CD14-positive monocyte (primary cell): ENCODE results near the gene EID2. TPM values are rescaled to one million over a fixed set of nuclear protein-coding genes. Genes with fewer than 3 reads are reported as not detected.

Experiments used
- DNase-seq, 3 donors: peaks; one replicate each; pipeline ENCODE4 v3.0.0-alpha.2; 2011 to 2022
- H2AFZ ChIP-seq: 2 replicates; pipeline ENCODE4 v1.6.0; 2012; ENCODE audit warnings: mild to moderate bottlenecking, low read depth, low read length, inconsistent platforms; ENCODE audit not compliant: insufficient read depth, poor library complexity, severe bottlenecking
- H3K27ac ChIP-seq, 2 donors: 1 replicate in 1 of 2; 2 replicates in 1 of 2; pipeline ENCODE4 v1.5.1; 2012 to 2013; ENCODE audit warnings: low read length in 2 of 2, control low read depth in 1 of 2, inconsistent platforms in 1 of 2, low read depth in 1 of 2, mild to moderate bottlenecking in 1 of 2
- H3K27me3 ChIP-seq, 2 donors: one replicate each; pipeline versions ENCODE4 v1.6.0 to v1.6.1; 2011 to 2013; ENCODE audit warnings: low read length in 2 of 2; ENCODE audit not compliant: control insufficient read depth in 2 of 2, insufficient read depth in 2 of 2
- H3K36me3 ChIP-seq, 2 donors: replicated peaks in 1 of 2; 1 replicate in 1 of 2; 2 replicates in 1 of 2; pipeline versions ENCODE4 v1.5.1 to v1.6.1; 2012 to 2013; ENCODE audit warnings: low read length in 2 of 2, control low read depth in 1 of 2, inconsistent platforms in 1 of 2, mild to moderate bottlenecking in 1 of 2; ENCODE audit not compliant: insufficient read depth in 2 of 2, control insufficient read depth in 1 of 2
- H3K4me1 ChIP-seq, 2 donors: 1 replicate in 1 of 2; 2 replicates in 1 of 2; pipeline versions ENCODE4 v1.5.1 to v1.6.1; 2012 to 2013; ENCODE audit warnings: low read length in 2 of 2, control low read depth in 1 of 2, inconsistent platforms in 1 of 2, mild to moderate bottlenecking in 1 of 2, moderate library complexity in 1 of 2; ENCODE audit not compliant: insufficient read depth in 2 of 2, control insufficient read depth in 1 of 2
- H3K4me2 ChIP-seq: replicated peaks from 2 replicates; pipeline ENCODE3; 2012; ENCODE audit warnings: low read length, moderate library complexity, mild to moderate bottlenecking; ENCODE audit not compliant: poor library complexity, severe bottlenecking; ENCODE audit errors: extremely low read depth
- H3K4me3 ChIP-seq, 3 experiments: fragments of 200-600 bp in 1 of 3; sonication (generic) in 1 of 3; replicated peaks in 1 of 3; 1 replicate in 2 of 3; 2 replicates in 1 of 3; pipeline ENCODE4 v1.5.1; 2011 to 2013; ENCODE audit warnings: low read length in 3 of 3, mild to moderate bottlenecking in 3 of 3, control low read depth in 2 of 3, low read depth in 2 of 3, inconsistent platforms in 1 of 3, moderate library complexity in 1 of 3
- H3K79me2 ChIP-seq: 2 replicates; pipeline ENCODE4 v1.6.0; 2012; ENCODE audit warnings: mild to moderate bottlenecking, control low read depth, inconsistent platforms, low read length, moderate library complexity; ENCODE audit not compliant: insufficient read depth
- H3K9ac ChIP-seq: 2 replicates; pipeline ENCODE4 v1.6.0; 2017; ENCODE audit warnings: low read length, mild to moderate bottlenecking; ENCODE audit not compliant: insufficient read depth, poor library complexity, severe bottlenecking
- H3K9me3 ChIP-seq, 2 donors: replicated peaks in 1 of 2; 1 replicate in 1 of 2; 2 replicates in 1 of 2; pipeline versions ENCODE4 v1.5.1 to v1.6.1; 2012 to 2013; ENCODE audit warnings: low read length in 2 of 2, control low read depth in 1 of 2; ENCODE audit not compliant: control insufficient read depth in 1 of 2, insufficient read depth in 1 of 2
- H4K20me1 ChIP-seq: 2 replicates; pipeline ENCODE4 v1.6.0; 2012; ENCODE audit warnings: mild to moderate bottlenecking, low read length, control low read depth, moderate library complexity; ENCODE audit not compliant: insufficient read depth
- H3K27ac Mint-ChIP-seq, 7 donors: one replicate each; pipeline ENCODE4 v1.8.0; 2020; ENCODE audit warnings: mild to moderate bottlenecking in 7 of 7, mixed read lengths in 7 of 7, moderate library complexity in 6 of 7, inconsistent platforms in 2 of 7
- H3K27me3 Mint-ChIP-seq, 3 donors: one replicate each; pipeline ENCODE4 v1.8.0; 2021 to 2022; ENCODE audit warnings: low read depth in 3 of 3, mild to moderate bottlenecking in 3 of 3, mixed read lengths in 3 of 3, moderate library complexity in 3 of 3, inconsistent platforms in 1 of 3
- H3K36me3 Mint-ChIP-seq, 2 donors: one replicate each; pipeline ENCODE4 v1.8.0; 2020; ENCODE audit warnings: mixed read lengths in 2 of 2, inconsistent platforms in 1 of 2, mild to moderate bottlenecking in 1 of 2
- H3K4me1 Mint-ChIP-seq: one replicate; pipeline ENCODE4 v1.8.0; 2020; ENCODE audit warnings: mild to moderate bottlenecking, mixed read lengths
- H3K4me3 Mint-ChIP-seq, 2 donors: one replicate each; pipeline ENCODE4 v1.8.0; 2020; ENCODE audit warnings: mild to moderate bottlenecking in 2 of 2, mixed read lengths in 2 of 2, moderate library complexity in 1 of 2
- H3K9me3 Mint-ChIP-seq, 7 donors: one replicate each; pipeline ENCODE4 v1.8.0; 2020 to 2022; ENCODE audit warnings: mixed read lengths in 7 of 7, mild to moderate bottlenecking in 6 of 7, moderate library complexity in 6 of 7, inconsistent platforms in 2 of 7
- WGBS: methylation state at CpG from one replicate; pipeline ENCODE4 v1.1.5; 2013; ENCODE audit warnings: missing lambda C conversion rate; ENCODE audit not compliant: insufficient coverage; 5-methylcytosine and 5-hydroxymethylcytosine counted together
- intact Hi-C, 2 donors: fragments of 100-400 bp; cut with micrococcal nuclease; formaldehyde crosslinking; loops; one replicate each; pipeline versions ENCODE4 v1.15.0 to v1.15.1; 2023
- polyA plus RNA-seq, 3 donors: library from polyadenylated mRNA; depleted of rRNA in 1 of 3; unstranded in 2 of 3; stranded (reverse) in 1 of 3; fragments of 300-500 nt in 2 of 3; fragments of >200 nt in 1 of 3; fragmentation: Illumina TruSeq in 2 of 3; gene quantifications; 1 replicate in 2 of 3; 2 replicates in 1 of 3; pipeline ENCODE4 v1.2.3, GENCODE V29; 2012 to 2021
- TF ChIP-seq, protein P1 (sequence below): fragments of 200-600 bp; IDR thresholded peaks from one replicate; pipeline ENCODE4 v1.8.0; 2022; ENCODE audit warnings: antibody characterized with exemption, mild to moderate bottlenecking

The EID2 gene
- polyA plus RNA-seq, 3 donors = 5.8 to 20.4 (median 12.5) TPM

DNA sequence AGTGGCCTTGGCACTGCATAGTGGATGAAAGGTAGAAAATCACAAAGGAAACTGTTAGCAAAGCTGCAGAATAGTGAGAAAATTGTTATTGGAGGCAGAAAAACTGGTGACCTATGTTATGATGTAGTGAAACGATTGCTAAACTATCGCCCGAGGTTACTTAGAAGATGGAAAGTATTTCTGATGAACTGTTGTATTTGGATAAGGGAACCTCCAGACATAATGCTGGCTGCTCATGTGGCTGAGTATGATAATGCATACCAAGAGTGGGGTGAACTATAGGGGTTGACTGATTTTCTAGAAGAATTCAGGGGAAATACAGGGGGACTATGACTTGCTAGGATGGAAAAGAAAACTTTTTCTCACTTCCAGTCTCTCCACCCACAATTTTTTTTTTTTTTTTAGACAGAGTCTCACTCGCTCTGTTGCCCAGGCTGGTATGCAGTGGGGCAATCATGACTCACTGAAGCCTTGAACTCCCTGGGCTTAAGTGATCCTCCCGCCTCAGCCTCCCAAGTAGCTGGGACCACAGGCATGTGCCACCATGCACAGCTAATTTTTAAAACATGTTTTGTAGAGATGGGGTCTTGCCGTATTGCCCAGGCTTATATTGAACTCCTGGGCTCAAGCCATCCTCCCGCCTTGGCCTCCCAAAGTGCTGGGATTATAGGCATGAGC lies 4.4 kb upstream of the EID2 start:
- Histone ChIP-seq H3K27me3 (no peaks in the 10 kb centered on the region), H3K9me3 (no peaks in the 10 kb centered on the region), H3K36me3 (no peaks in the 10 kb centered on the region), H3K79me2 (peaks cover under 1% of the 10 kb centered on the region), H3K27ac (no peak overlapping the region), H3K4me2 (no peak overlapping the region), H2AFZ (no peak overlapping the region), H3K4me3 (no peak overlapping the region), H4K20me1 (no peaks in the 10 kb centered on the region), H3K4me1 (peaks cover 5 to 6% of the 10 kb centered on the region in 2 donors), H3K9ac (no peak overlapping the region)
- Mint-ChIP-seq H3K27me3 (peaks cover 3 to 24% (median 17%) of the 10 kb centered on the region in 3 donors), H3K36me3 (no peaks in the 10 kb centered on the region), H3K4me3 (no peak overlapping the region), H3K4me1 (peaks cover 11% of the 10 kb centered on the region), H3K27ac (no peak overlapping the region), H3K9me3 (peaks cover 0 to 3% (median 0%) of the 10 kb centered on the region in 7 donors)
- DNase-seq = no peak
- TF ChIP-seq, protein P1, sequence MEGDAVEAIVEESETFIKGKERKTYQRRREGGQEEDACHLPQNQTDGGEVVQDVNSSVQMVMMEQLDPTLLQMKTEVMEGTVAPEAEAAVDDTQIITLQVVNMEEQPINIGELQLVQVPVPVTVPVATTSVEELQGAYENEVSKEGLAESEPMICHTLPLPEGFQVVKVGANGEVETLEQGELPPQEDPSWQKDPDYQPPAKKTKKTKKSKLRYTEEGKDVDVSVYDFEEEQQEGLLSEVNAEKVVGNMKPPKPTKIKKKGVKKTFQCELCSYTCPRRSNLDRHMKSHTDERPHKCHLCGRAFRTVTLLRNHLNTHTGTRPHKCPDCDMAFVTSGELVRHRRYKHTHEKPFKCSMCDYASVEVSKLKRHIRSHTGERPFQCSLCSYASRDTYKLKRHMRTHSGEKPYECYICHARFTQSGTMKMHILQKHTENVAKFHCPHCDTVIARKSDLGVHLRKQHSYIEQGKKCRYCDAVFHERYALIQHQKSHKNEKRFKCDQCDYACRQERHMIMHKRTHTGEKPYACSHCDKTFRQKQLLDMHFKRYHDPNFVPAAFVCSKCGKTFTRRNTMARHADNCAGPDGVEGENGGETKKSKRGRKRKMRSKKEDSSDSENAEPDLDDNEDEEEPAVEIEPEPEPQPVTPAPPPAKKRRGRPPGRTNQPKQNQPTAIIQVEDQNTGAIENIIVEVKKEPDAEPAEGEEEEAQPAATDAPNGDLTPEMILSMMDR = no peak
- 98% methylated on average over 4 of the region's 7 CpGs for WGBS
- intact Hi-C loops = loop anchor here in 1 of 2 donors (5.0 kb wide), 1 partner anchor 417 kb away; the partner anchor contains the start of gene PAK4

DNA sequence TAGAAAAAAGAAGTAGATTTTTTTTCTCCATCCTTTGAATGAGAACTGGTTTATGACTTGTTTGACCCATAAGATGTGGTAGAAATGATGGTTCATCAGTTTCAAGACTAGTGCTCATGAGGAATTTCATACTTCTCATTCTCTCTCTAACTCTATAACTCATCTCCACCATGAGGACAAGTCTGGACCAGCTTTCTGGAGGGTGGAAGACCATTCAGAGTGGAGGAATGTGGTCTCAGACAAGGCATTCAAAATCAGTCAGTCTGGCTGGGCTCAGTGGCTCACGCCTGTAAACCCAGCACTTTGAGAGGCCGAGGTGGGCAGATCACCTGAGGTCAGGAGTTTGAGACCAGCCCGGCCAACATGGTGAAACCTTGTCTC lies 3.5 kb upstream of the EID2 start:
- peaks cover 18% of the 10 kb centered on the region for H3K4me1 Mint-ChIP-seq
- peaks cover 3 to 21% (median 17%) of the 10 kb centered on the region in 3 donors for H3K27me3 Mint-ChIP-seq
- H3K4me1 ChIP-seq = peaks cover 12 to 15% of the 10 kb centered on the region in 2 donors
- H3K4me2 ChIP-seq = no peak overlapping the region
- intact Hi-C loops = loop anchor here in 1 of 2 donors (5.0 kb wide), 1 partner anchor 416 kb away; the partner anchor contains the start of gene PAK4
- H3K79me2 ChIP-seq = peaks cover 8% of the 10 kb centered on the region
- H3K4me3 ChIP-seq = no peak overlapping the region
- no peak overlapping the region for H3K9ac ChIP-seq
- peaks cover 0 to 3% (median 0%) of the 10 kb centered on the region in 7 donors for H3K9me3 Mint-ChIP-seq
- no peak for DNase-seq
- no peaks in the 10 kb centered on the region for H3K27me3 ChIP-seq
- no peak overlapping the region for H2AFZ ChIP-seq
- H3K36me3 ChIP-seq = no peaks in the 10 kb centered on the region
- no peak overlapping the region for H3K27ac Mint-ChIP-seq
- no peaks in the 10 kb centered on the region for H3K9me3 ChIP-seq
- TF ChIP-seq, protein P1 = no peak
- H4K20me1 ChIP-seq = no peaks in the 10 kb centered on the region
- H3K27ac ChIP-seq = no peak overlapping the region
- 100% methylated on average over 2 of the region's 3 CpGs for WGBS
- H3K36me3 Mint-ChIP-seq = peaks cover 0 to under 1% of the 10 kb centered on the region in 2 donors
- no peak overlapping the region for H3K4me3 Mint-ChIP-seq
